HepG2 (cell line): ENCODE data around the gene TSNAX. TPM values are rescaled to one million over a fixed set of nuclear protein-coding genes. Genes with fewer than 3 reads are reported as not detected.

Source experiments
- ATAC-seq: fragments of 200-7000 bp; cut with Tn5 transposase; 3 replicates; pipeline ENCODE4 v1.9.1; 2020; ENCODE audit warnings: mild to moderate bottlenecking, moderate library complexity
- BruUV-seq: library from RNA; stranded (reverse); fragments of 400-500 nt; replicated peaks from 2 replicates; lab custom pipeline; 2021; lab: Mats Ljungman, UMichigan
- CTCF ChIA-PET: fragments of 300-600 bp; formaldehyde crosslinking; extraction: SDS; loops from one replicate; lab custom pipeline; 2021; ENCODE audit warnings: low total read pairs, inconsistent platforms, low intra/inter-chr PET ratio; lab: Yijun Ruan, JAX
- POLR2A ChIA-PET: fragments of 350-600 bp; sonication (Branson Sonifier 250); formaldehyde crosslinking; loops from one replicate; lab custom pipeline; 2020; ENCODE audit warnings: antibody characterized with exemption, inconsistent platforms; lab: Yijun Ruan, JAX
- DNase-seq: peaks from one replicate; pipeline ENCODE4 v3.0.0-alpha.2; 2015; ENCODE audit warnings: low spot score
- FAIRE-seq: peaks from 3 replicates; lab custom pipeline; 2011; peaks lifted over from hg19 to GRCh38; lab: Jason Lieb, UNC
- H2AFZ ChIP-seq: one replicate; pipeline ENCODE4 v1.6.1; 2011; ENCODE audit warnings: low read length, inconsistent platforms
- H3K27ac ChIP-seq: fragments of 300-600 bp; 3 replicates; pipeline ENCODE4 v1.8.0; 2011; ENCODE audit warnings: mixed run types, mild to moderate bottlenecking, mixed read lengths, low read length, inconsistent platforms; ENCODE audit not compliant: insufficient read depth; ENCODE audit errors: extremely low read length
- H3K27me3 ChIP-seq, 2 experiments: fragments of 200-600 bp in 1 of 2; 2 replicates in 1 of 2; 3 replicates in 1 of 2; pipeline versions ENCODE4 v1.6.0 to v1.8.0; 2011; ENCODE audit warnings: low read length in 2 of 2, mild to moderate bottlenecking in 2 of 2, moderate library complexity in 2 of 2, inconsistent platforms in 1 of 2; ENCODE audit not compliant: insufficient read depth in 2 of 2, control insufficient read depth in 1 of 2
- H3K36me3 ChIP-seq, 2 experiments: fragments of 200-600 bp in 1 of 2; replicated peaks in 1 of 2; 2 replicates in 1 of 2; 3 replicates in 1 of 2; pipeline versions ENCODE4 v1.5.1 to v1.8.0; 2011; ENCODE audit warnings: low read length in 2 of 2, inconsistent platforms in 1 of 2; ENCODE audit not compliant: insufficient read depth in 2 of 2, control insufficient read depth in 1 of 2
- H3K4me1 ChIP-seq: 2 replicates; pipeline ENCODE4 v1.5.1; 2012; ENCODE audit warnings: low read length, inconsistent platforms; ENCODE audit not compliant: insufficient read depth
- H3K4me2 ChIP-seq: 2 replicates; pipeline ENCODE4 v1.6.0; 2011; ENCODE audit warnings: low read depth, low read length, inconsistent platforms
- H3K4me3 ChIP-seq, 3 experiments: fragments of 200-600 bp in 1 of 3; sonication (generic), shearing (Covaris generic) in 1 of 3; replicated peaks in 1 of 3; 2 replicates each; pipeline ENCODE4 v1.5.1; 2011 to 2016; ENCODE audit warnings: low read length in 3 of 3, inconsistent platforms in 2 of 3, low read depth in 2 of 3, mild to moderate bottlenecking in 2 of 3, control low read depth in 1 of 3, mixed read lengths in 1 of 3; ENCODE audit not compliant: insufficient read depth in 1 of 3
- H3K79me2 ChIP-seq: one replicate; pipeline ENCODE4 v1.6.1; 2011; ENCODE audit warnings: low read length, inconsistent platforms; ENCODE audit not compliant: insufficient read depth
- H3K9ac ChIP-seq: 2 replicates; pipeline ENCODE4 v1.6.0; 2011; ENCODE audit warnings: mild to moderate bottlenecking, low read depth, low read length, inconsistent platforms; ENCODE audit not compliant: insufficient read depth
- H3K9me3 ChIP-seq: 2 replicates; pipeline ENCODE4 v1.5.1; 2012; ENCODE audit warnings: mild to moderate bottlenecking, low read length
- H4K20me1 ChIP-seq: 2 replicates; pipeline ENCODE4 v1.6.0; 2011; ENCODE audit warnings: inconsistent platforms, mild to moderate bottlenecking, low read length, moderate library complexity; ENCODE audit not compliant: insufficient read depth
- IKZF5 ChIP-seq: IDR thresholded peaks from 2 replicates; pipeline ENCODE4 v1.6.1; 2018; ENCODE audit warnings: missing genetic modification reagents, mild to moderate bottlenecking, missing compliant biosample characterization
- PAF1 ChIP-seq: IDR thresholded peaks from 2 replicates; pipeline ENCODE4 v1.6.1; 2016; ENCODE audit warnings: missing genetic modification reagents, missing compliant biosample characterization
- REXO4 ChIP-seq: sonication (generic); formaldehyde crosslinking; IDR thresholded peaks from 2 replicates; pipeline ENCODE4 v1.8.0; 2022; ENCODE audit warnings: missing genetic modification reagents, mild to moderate bottlenecking, borderline replicate concordance
- SNRNP70 ChIP-seq: fragments of 200-400 bp; formaldehyde crosslinking; IDR thresholded peaks from 2 replicates; pipeline ENCODE4 v1.6.1; 2017; ENCODE audit warnings: mild to moderate bottlenecking, low read depth, low read length, moderate library complexity
- U2AF2 ChIP-seq: fragments of 200-400 bp; formaldehyde crosslinking; IDR thresholded peaks from 2 replicates; pipeline ENCODE4 v1.6.1; 2017; ENCODE audit warnings: low read depth, mild to moderate bottlenecking, low read length
- ZC3H4 ChIP-seq: sonication (generic); formaldehyde crosslinking; IDR thresholded peaks from 2 replicates; pipeline ENCODE4 v1.4.0; 2020; ENCODE audit warnings: missing genetic modification reagents, borderline replicate concordance
- ZNF800 ChIP-seq: sonication (generic); formaldehyde crosslinking; IDR thresholded peaks from 2 replicates; pipeline ENCODE4 v1.4.0; 2020; ENCODE audit warnings: missing genetic modification reagents
- WGBS: methylation state at CpG from one replicate; pipeline ENCODE4 v1.1.6; 2017; ENCODE audit warnings: low lambda C conversion rate; 5-methylcytosine and 5-hydroxymethylcytosine counted together
- in situ Hi-C: cut with HindIII; loops from 2 replicates; pipeline ENCODE4 v1.10.0; 2017; ENCODE audit warnings: low pct_unique_long_range_greater_than_20kb; ENCODE audit not compliant: extremely low pct_ligation_motif_present
- intact Hi-C: fragments of 100-400 bp; cut with micrococcal nuclease; formaldehyde crosslinking; loops from one replicate; pipeline ENCODE4 v1.10.0; 2022; ENCODE audit not compliant: unreplicated experiment
- polyA plus RNA-seq, 8 experiments: library from polyadenylated mRNA; depleted of rRNA in 3 of 8; stranded (reverse) in 7 of 8; unstranded in 1 of 8; fragments of >200 nt; fragmentation: Illumina TruSeq in 4 of 8; extraction: Trizol in 4 of 8; gene quantifications; 2 replicates each; pipeline versions ENCODE4 v1.2.1 to v1.2.3, GENCODE V29; 2011 to 2016; ENCODE audit warnings: low read depth in 4 of 8, missing spikeins in 1 of 8, mixed read lengths in 1 of 8; ENCODE audit not compliant: insufficient read depth in 1 of 8
- total RNA-seq, 5 experiments: library from RNA; depleted of rRNA; stranded (reverse); fragments of >200 nt; fragmentation: Illumina TruSeq; extraction: Trizol; gene quantifications; 2 replicates each; pipeline ENCODE4 v1.2.3, GENCODE V29; 2016; ENCODE audit warnings: low read depth in 1 of 5

The TSNAX gene
- total and polyA plus RNA-seq, 2 of the 13 experiments (the other 11 are each of a cell fraction or from before 2014, with no cell fraction given) = 13.2 to 46.2 TPM

- H3K4me2 ChIP-seq = no peak overlapping the region
- in situ Hi-C loops = loop anchor here (5.0 kb wide), 1 partner anchor 243 kb away; no protein-coding TSS in a partner anchor
- ATAC-seq (no peak), FAIRE-seq (no peak), DNase-seq (no peak)
- intact Hi-C loops = no loop called here
- no peaks in the 10 kb centered on the region for H3K9me3 ChIP-seq
- no peak overlapping the region for H3K27ac ChIP-seq
- H3K4me1 ChIP-seq = peaks cover 26% of the 10 kb centered on the region
- no peaks in the 10 kb centered on the region for H3K79me2 ChIP-seq
- H3K4me3 ChIP-seq = no peak overlapping the region
- no peaks in the 10 kb centered on the region; a peak in 1 of 5 replicates for H3K27me3 ChIP-seq
- no peaks in the 10 kb centered on the region for H4K20me1 ChIP-seq
- 35% methylated on average over 7 of the region's 7 CpGs for WGBS
- BruUV-seq = no TSS peak
- CTCF ChIA-PET = no interaction called here
- no peaks in the 10 kb centered on the region for H3K36me3 ChIP-seq
- TF ChIP-seq IKZF5 (no peak), U2AF2 (no peak), PAF1 (CRISPR knock-in tag) (no peak), ZNF800 (CRISPR knock-in tag) (no peak), ZC3H4 (CRISPR knock-in tag) (no peak), SNRNP70 (no peak), REXO4 (CRISPR knock-in tag) (no peak)
- no peak overlapping the region for H3K9ac ChIP-seq
- POLR2A ChIA-PET = no interaction called here
- H2AFZ ChIP-seq = no peak overlapping the region
Measured at GRCh38 chr1:231600458-231600976, 72.0 kb downstream of the TSNAX start.
